GM12878 (cell line): ENCODE measurements around the gene HSPB8.

Source experiments
- IRF4 ChIP-seq: IDR thresholded peaks from 2 replicates; pipeline ENCODE4 v1.6.1; 2011; ENCODE audit warnings: low read depth, low read length
- POLR2AphosphoS5 ChIP-seq: IDR thresholded peaks from 2 replicates; pipeline ENCODE4 v1.6.1; 2011; ENCODE audit warnings: mild to moderate bottlenecking, low read length, inconsistent platforms
- ZNF274 ChIP-seq: IDR thresholded peaks from one replicate; pipeline ENCODE4 v1.8.0; 2011; ENCODE audit not compliant: insufficient read length, insufficient read depth
- TF ChIP-seq, protein P1 (sequence below), 3 experiments: IDR thresholded peaks in 2 of 3; conservative IDR thresholded peaks in 1 of 3; 2 replicates each; pipeline ENCODE4 v1.5.1; 2011; ENCODE audit warnings: low read depth in 3 of 3, low read length in 3 of 3, mild to moderate bottlenecking in 3 of 3, control low read depth in 2 of 3, moderate library complexity in 2 of 3, inconsistent platforms in 1 of 3, mixed read lengths in 1 of 3; ENCODE audit not compliant: control insufficient read depth in 2 of 3, insufficient read depth in 1 of 3; ENCODE audit errors: extremely low read depth in 1 of 3

DNA sequence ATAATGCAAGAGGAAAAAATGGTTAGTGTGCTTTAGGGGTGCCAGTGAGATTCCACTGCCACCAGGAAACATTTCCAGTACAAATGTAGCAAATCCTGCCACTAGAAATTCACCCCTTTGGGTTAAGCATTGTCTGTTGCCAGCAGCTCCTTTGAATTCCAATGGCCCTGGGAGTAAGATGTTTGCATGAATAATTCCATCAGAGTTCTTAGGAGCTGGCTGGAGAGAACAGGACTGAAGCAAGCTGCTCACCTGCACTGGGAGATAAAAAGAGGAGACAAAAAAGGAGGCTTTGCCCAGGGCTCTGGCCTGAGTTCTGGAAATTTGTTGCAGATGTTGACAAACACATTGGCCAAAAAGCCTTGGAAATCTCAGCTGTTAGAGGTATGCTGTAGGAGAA, 57.6 kb downstream of the HSPB8 start:
- no peak for TF ChIP-seq ZNF274
- no peak for TF ChIP-seq IRF4
- no peak for TF ChIP-seq POLR2AphosphoS5
- TF ChIP-seq, protein P1, sequence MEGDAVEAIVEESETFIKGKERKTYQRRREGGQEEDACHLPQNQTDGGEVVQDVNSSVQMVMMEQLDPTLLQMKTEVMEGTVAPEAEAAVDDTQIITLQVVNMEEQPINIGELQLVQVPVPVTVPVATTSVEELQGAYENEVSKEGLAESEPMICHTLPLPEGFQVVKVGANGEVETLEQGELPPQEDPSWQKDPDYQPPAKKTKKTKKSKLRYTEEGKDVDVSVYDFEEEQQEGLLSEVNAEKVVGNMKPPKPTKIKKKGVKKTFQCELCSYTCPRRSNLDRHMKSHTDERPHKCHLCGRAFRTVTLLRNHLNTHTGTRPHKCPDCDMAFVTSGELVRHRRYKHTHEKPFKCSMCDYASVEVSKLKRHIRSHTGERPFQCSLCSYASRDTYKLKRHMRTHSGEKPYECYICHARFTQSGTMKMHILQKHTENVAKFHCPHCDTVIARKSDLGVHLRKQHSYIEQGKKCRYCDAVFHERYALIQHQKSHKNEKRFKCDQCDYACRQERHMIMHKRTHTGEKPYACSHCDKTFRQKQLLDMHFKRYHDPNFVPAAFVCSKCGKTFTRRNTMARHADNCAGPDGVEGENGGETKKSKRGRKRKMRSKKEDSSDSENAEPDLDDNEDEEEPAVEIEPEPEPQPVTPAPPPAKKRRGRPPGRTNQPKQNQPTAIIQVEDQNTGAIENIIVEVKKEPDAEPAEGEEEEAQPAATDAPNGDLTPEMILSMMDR (IDR thresholded peaks at IDR 0.05 in 2 of 3, conservative IDR thresholded peaks at IDR 0.05 in 1 of 3; ENCODE audit: control insufficient read depth in 2 of 3, extremely low read depth in 1 of 3, insufficient read depth in 1 of 3, low read depth in 3 of 3, low read length in 3 of 3): no peak
